Neutrophil (primary cell): ENCODE results near the gene ATXN10.

Source experiments
- H3K27ac ChIP-seq: fragments of 200-600 bp; sonication (generic); 2 replicates; pipeline ENCODE4 v1.5.1; 2016; ENCODE audit warnings: mild to moderate bottlenecking, moderate library complexity
- H3K27me3 ChIP-seq: fragments of 200-600 bp; sonication (generic); 2 replicates; pipeline ENCODE4 v1.6.0; 2016; ENCODE audit warnings: mild to moderate bottlenecking
- H3K36me3 ChIP-seq: fragments of 200-600 bp; sonication (generic); 2 replicates; pipeline ENCODE4 v1.5.1; 2017
- H3K4me1 ChIP-seq, 2 experiments: fragments of 200-600 bp in 1 of 2; sonication (generic) in 1 of 2; 1 replicate in 1 of 2; 2 replicates in 1 of 2; pipeline versions ENCODE4 v1.5.1 to v1.6.1; 2013 to 2016; ENCODE audit warnings: low read depth in 1 of 2, low read length in 1 of 2, mild to moderate bottlenecking in 1 of 2, moderate library complexity in 1 of 2; ENCODE audit not compliant: control insufficient read depth in 1 of 2, insufficient read depth in 1 of 2
- H3K4me3 ChIP-seq, 2 experiments: fragments of 200-600 bp in 1 of 2; sonication (generic) in 1 of 2; 1 replicate in 1 of 2; 2 replicates in 1 of 2; pipeline ENCODE4 v1.5.1; 2013 to 2016; ENCODE audit warnings: low read depth in 1 of 2, low read length in 1 of 2, mild to moderate bottlenecking in 1 of 2, moderate library complexity in 1 of 2
- H3K9me3 ChIP-seq: fragments of 200-600 bp; sonication (generic); 2 replicates; pipeline ENCODE4 v1.5.1; 2016
- CTCF ChIP-seq: fragments of 200-600 bp; sonication (generic); IDR thresholded peaks from 2 replicates; pipeline ENCODE4 v1.5.1; 2016; ENCODE audit warnings: antibody characterized with exemption

The ATXN10 gene

GRCh38 chr22:45670981-45671782 is 452 bp upstream of the ATXN10 start:
- Histone ChIP-seq H3K4me3 (peak overlapping the region; percentile 70 to 74), H3K27me3 (peaks cover 10% of the 10 kb centered on the region), H3K9me3 (no peaks in the 10 kb centered on the region), H3K36me3 (no peaks in the 10 kb centered on the region), H3K4me1 (peaks cover 17 to 18% of the 10 kb centered on the region in 2 experiments), H3K27ac (peak overlapping the region; percentile 13)
- no peak for TF ChIP-seq CTCF

- Histone ChIP-seq H3K4me3 (peak overlapping the region; percentile 70 to 74), H3K27ac (no peak overlapping the region), H3K9me3 (no peaks in the 10 kb centered on the region), H3K36me3 (no peaks in the 10 kb centered on the region), H3K27me3 (peaks cover 4% of the 10 kb centered on the region), H3K4me1 (peaks cover 17 to 18% of the 10 kb centered on the region in 2 experiments)
- no peak for TF ChIP-seq CTCF
Observed at GRCh38 chr22:45672564-45673481, 1.2 kb downstream of the ATXN10 start.

- H3K9me3 ChIP-seq, result no peaks in the 10 kb centered on the region
- no peak overlapping the region for H3K27ac ChIP-seq
- no peak for TF ChIP-seq CTCF
- H3K36me3 ChIP-seq, result no peaks in the 10 kb centered on the region
- peaks cover 4% of the 10 kb centered on the region for H3K27me3 ChIP-seq
- peaks cover 17 to 18% of the 10 kb centered on the region in 2 experiments for H3K4me1 ChIP-seq
- H3K4me3 ChIP-seq, result no peak overlapping the region
Observed at GRCh38 chr22:45673482-45674175, 2.0 kb downstream of the ATXN10 start.

- Histone ChIP-seq H3K27ac (no peak overlapping the region), H3K9me3 (no peaks in the 10 kb centered on the region), H3K27me3 (peaks cover 4% of the 10 kb centered on the region), H3K4me1 (peaks cover 17 to 18% of the 10 kb centered on the region in 2 experiments), H3K4me3 (no peak overlapping the region), H3K36me3 (no peaks in the 10 kb centered on the region)
- no peak for TF ChIP-seq CTCF
Observed at GRCh38 chr22:45676024-45676423, 4.4 kb downstream of the ATXN10 start.

DNA sequence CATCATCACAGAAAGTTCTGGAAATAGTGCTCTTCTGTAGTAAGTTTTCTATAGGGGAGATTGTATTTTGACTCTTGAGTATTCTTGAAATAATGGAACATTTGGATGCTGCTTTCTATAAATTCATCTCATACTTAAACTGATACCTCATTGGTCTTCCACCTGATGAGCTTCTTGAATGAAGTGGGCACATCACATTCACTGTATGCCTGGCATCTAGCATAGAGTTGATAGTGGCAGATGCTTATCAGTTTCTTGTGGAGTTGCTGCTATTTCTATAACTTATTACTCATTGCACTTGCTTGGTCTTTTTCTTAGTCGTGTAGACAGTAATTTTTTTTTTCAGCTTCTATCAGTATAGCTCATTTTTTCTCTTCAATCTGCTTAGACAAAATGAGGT is 5.4 kb downstream of the ATXN10 start:
- Histone ChIP-seq H3K4me3 (no peak overlapping the region), H3K4me1 (peaks cover 17 to 18% of the 10 kb centered on the region in 2 experiments), H3K27me3 (no peaks in the 10 kb centered on the region), H3K27ac (no peak overlapping the region), H3K36me3 (no peaks in the 10 kb centered on the region), H3K9me3 (no peaks in the 10 kb centered on the region)
- TF ChIP-seq CTCF, result no peak
